HG03432 (cell line): ENCODE measurements around the gene LNX2.

Source experiments
- ATAC-seq: cut with Tn5 transposase; IDR thresholded peaks from one replicate; pipeline ENCODE4 v1.9.1; 2021; ENCODE audit warnings: mild to moderate bottlenecking, moderate library complexity; ENCODE audit not compliant: unreplicated experiment

Gene LNX2

DNA sequence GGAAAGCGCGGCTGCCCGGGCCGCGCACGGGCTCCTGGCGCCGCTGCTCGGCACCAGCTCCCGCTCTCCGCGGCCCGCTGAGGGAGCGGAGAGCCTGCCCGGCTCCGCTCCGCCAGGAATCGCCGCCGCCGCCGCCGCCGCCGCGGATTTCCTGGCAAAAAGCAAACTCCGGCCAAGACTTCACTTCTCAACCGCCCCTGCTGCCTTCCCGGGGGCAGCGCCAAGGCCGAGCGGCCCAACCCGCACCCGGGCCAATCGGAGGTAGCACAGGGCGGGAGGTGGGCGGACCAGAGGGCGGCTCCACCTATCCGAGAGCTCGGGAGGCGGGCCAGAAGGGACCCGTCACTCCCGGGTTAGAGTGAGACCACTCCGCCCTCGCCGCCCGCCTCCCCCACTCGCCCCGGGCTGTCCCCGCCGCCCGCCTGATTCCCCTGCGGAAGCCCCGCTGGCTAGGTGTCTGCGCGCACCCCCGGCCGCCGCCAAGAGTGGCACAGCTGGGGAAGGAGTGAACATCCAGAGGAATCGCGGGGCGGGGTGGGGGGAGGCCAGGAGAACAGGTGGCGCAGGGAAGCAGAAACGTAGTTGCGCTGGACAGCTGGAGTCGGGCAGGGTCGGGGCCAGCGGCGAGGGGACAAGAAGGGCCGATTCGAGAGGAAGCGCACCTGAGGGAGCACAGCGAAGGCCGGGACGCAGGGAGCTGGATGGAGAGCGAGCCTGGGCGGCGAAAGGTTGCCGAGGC lies at the start of gene LNX2:
LNX2 (minus strand) TSS at position 153 of the 739 bp plus-strand sequence. CDS start 38,826 bp downstream, outside the sequence.
- peak; percentile 91 for ATAC-seq

DNA sequence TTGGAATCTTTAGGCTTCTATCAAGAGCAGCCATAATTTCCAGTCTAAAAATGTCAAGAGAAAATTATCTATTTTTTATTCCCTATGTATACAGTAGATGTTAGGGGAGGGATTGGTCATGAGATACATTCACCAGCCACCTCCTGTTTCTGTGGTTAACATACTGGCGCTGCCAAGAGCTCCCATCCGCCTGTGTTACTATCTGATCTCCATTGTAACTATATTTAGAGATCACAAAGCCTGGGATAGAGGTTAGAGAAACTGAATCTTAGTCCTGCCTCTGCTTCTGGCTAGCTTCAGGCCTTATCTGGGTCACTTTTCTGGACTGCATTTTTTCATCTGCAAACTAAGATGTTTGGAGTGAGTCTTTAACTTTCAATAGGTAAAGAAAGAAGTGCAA lies 47.6 kb upstream of the LNX2 start:
- ATAC-seq, result no peak

DNA sequence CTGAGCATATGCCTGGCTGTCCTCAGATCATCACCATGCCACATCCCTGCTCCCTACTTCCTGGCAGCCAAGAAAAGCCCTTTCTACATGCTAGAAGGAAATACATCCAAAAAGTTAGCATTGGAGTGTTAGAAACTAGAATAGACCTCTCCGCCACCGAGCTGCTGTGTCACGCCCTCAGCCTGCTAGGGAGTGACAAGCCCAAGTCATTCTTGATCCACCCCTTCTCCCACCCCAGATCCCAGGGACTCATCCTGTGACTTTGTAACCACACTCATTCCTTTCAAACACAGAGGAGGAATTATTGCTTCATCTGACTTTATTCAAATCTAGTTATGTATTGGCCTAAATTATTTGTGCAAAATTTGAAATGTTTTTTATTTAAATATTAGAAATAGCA lies 46.6 kb upstream of the LNX2 start:
- ATAC-seq, result no peak

DNA sequence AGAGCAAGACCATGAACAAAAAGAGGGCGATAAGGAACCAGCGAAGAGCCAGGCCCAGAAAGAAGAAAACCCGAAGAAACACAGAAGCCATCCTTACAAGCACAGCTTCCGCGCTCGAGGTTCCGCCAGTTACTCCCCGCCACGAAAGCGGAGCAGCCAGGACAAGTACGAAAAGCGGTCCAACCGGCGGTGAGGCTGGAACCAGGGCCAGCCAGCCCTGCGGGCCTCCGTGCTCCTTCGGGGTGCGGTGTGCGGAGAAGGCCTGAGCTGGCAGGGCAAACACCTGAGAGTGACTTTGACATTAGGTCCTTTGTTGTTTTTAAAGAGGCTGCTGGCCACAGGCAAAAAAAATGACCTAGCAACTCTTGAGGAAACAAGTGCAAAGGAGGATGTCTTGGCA lies 45.4 kb upstream of the LNX2 start:
- ATAC-seq, result no peak

DNA sequence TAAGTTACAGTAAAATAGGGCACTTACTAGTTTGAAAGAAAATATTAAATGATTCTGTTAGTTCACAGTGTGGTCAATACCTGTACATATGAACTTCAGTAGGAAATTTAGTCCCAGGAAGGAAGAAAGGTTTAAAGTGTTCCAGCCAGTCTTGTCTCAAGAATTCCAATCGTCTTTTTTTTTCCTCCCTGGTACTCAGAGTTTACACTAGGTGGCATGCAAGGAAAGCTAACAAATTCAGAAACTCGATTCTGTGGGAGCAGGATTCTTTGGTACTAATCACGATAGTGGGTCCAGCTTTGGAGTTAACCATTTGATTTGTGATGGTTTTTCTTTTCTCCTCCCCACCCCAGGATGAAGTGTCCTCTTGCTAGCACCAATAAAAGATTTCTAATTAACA lies 45.0 kb upstream of the LNX2 start:
- no peak for ATAC-seq

DNA sequence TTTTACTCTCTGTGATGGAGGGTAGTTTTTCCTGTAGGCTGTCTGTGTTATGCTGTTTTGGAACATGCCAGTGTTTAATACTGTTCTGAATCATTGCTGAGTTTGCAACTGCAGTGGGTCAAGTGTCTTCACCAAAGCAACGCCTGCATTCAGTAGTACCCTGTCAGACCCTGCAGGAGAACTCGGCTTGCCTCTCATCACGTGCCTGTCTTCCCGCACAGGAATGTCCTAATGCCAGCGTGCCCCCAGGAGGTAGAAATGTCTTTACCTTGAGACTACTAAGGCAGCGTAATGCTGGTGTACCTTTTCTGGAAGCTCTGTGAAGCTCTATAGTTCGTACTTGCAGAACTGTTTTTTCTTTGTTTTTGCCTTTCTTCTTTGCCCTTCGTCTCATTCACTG lies 43.6 kb upstream of the LNX2 start:
- no peak for ATAC-seq

DNA sequence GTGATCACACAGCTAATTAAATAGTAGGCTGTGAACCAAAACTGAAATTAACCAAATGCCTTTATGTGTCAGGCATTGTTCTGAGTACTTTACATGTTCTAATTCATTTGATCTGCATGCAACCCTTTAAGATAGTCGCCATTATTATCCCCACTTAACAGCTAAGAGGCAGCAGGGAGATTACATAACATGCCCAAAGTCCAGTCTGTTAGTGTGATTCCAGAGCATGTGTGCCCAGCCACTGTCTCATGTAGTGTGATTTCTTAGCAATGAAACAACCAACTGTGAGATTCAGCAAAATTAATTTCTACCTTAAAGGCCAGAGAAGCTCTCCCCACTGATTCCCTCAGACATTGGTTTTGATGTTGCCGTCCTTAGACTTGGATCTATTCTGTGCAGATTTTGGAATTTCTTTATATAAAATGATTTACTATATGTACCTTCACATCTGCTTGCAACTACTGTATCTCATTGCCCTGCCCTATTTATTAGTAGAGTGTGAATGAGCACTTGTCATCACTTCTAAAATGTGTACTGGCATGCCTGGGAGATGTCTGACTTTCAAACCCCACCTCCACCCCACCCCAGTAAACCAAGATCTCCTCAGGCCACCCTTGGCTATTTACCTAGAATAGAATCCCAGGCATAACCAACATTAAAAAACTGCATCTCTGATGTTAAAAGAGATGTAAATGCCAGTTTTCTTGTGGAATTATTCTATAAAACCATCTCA lies 42.6 kb upstream of the LNX2 start:
- ATAC-seq, result no peak

DNA sequence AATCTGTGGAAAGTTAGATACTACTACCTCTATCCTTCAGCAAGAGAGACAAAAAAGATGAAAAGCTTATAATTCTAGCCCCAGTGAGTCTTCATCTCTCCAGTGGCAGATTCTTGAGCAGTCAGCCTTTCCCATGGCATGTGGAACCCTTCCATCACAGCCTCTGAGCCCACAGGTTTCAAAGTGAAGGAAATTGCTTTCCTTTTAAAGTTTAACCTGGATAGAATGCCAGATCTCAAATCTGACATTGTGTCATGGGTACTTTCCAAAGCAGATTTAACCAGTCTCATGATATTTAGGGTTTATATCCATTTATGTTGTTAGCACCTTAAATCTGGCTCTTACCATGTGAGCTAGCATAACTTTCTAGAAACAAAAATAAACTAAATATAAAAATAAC lies 40.7 kb upstream of the LNX2 start:
- ATAC-seq, result no peak

DNA sequence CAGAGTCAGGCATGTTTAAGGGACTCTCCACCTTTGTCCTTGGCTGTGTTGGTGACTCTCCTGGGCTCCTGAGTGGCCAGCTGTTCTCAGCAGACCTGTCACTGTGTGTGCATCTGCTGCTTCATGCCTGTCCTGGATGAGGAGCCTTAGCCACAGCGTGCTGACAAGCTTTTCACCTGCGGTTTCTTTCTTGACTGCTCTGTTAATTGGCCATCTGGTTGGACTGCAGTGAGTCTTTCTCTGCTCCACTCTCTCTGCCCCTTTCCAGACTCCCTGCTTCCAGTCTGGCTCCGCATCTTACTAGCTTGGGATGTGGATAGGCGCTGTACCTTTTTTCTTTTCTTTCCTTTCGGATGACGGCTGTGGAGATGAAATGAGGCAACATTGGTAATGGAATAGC lies 40.2 kb upstream of the LNX2 start:
- no peak for ATAC-seq

DNA sequence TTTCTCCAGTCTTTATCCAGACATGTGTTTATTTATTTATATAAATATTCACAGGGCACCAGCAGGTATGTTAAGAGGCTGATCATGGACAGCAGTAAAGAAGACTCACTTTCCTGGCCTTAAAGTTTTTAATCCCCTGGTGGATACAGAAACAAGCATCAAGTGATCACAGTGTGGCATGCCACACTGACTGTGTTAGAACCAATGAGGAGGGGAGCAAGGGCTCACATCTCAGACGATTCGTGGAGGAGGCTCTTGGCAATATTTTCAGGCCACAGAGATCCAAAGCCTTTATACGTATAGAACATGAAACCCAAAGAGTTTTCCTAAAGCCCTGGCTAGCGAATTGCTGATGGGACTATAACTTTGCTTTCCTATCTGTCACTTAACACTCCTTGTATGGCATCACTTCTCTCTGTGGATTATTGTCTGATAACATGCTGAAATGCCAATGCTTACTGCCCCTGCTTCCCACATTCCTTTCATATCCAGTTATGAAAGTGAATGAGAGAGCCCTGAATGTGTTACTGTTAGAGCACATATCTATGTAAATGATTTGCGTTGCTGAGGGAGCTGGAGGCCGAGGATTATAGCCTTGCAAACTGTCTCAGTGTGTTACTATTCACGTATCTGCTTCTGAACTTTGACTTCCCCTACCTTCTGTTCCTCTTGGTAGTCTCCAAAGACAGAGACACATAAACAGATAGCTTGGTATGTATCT lies 39.0 kb upstream of the LNX2 start:
- no peak for ATAC-seq

DNA sequence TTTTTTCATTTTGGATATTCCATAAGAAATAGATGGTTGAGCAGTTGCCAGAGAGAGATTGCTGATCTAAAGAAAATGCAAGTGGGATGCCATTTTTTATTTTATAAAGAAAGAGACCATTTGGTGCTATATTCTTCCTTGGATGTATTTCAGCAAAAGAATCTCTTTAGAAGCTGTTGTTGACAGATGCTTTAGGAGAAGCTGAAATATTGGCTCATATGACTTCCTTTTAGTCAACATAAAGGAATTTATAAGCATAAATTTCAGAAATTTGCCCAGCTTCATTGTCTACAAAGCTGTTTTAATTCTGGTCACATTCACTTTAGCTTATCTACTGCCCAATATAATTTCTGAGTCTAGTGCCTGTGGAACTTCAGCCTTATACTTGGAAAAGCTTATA lies 38.2 kb upstream of the LNX2 start:
- ATAC-seq, result no peak

DNA sequence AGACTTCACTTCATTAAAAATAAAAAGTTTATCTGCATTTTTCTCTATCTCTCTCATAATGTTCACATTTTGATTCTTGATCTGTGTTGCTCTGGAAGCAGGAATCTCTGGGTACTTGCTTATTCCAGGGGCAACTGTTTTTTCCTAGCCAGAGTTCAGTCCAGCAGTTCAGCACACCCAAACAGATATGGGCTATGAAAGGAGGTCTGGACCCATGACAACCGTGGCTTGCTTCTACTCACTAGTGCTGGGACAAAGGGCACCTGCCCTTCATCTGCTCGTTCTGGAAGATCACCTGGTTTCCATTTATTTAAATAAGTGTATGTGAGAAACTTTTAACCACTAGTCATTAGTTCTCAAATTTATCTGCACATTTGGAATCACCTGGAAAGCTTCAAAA lies 37.4 kb upstream of the LNX2 start:
- ATAC-seq, result no peak

DNA sequence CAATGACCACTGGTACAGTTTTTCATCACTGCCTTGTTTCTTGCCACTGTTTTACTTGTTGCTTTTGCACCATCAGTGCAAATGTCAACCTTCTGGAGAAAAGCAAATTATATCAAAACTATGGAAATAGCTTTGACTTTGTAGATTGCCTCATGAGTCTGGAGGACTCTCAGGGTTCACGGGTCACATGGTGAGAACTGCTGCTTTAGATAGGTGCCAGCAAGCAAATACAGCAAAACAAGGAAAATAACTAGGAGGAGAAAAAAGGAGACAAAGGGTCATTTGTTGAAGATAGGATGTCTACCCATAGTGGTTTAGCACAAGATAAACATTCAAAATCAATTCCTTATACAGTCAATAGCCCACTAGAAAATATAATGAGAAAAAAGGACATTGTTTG lies 34.5 kb upstream of the LNX2 start:
- no peak for ATAC-seq

DNA sequence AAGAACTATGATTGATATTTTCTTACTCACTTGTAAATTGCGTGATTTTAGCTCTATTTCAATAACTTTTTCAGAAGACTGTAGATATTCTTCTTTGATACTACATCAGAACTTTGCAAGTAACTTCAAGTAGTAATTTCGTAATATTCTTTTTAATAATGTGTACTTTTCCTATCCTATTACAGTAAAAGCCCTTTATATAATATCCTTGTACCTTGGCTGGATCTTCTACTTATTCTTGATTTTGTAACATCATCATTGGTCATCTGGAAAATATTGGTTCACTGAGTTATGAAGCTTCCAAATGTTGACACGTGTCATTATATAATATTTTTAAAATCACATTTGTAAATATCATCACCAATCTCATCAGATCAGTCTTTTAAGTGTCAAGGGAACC lies 33.7 kb upstream of the LNX2 start:
- no peak for ATAC-seq

DNA sequence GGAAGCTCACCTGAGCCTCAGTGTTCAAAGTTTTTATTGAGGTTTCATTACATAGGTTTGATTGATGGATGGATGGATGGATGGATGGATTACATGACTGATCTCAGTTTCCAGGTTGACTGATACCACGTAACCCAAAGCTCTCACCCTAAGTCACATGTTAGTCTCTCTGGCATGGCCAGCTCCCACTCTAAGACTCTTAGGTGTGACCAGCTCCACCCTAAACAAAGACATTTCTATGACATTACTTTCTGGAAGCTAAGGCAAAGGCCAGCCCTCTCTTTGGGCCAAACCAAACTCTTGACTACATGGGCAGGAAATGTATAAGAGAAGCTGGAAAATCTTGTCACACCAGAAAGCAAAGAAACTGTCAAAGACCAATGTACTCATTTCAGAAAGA lies 30.0 kb upstream of the LNX2 start:
- ATAC-seq, result no peak

DNA sequence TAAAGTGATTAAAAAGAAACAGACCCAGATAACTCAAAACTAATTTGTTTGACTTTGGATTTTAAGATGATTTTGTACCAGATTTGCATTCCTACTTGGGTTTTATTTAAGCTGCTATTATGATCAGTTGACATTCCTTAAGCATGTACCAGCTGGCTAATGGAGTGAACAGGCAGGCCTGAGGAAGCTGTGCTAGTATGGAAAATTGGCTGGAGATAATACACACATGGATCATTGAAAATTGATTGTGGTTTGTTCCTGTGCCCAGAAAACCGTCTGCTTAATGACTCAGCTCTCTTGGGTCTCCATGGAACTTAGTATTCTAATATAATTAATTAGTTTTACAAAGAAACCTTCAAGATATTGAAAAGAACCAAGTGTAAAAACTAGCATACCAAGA lies 24.0 kb upstream of the LNX2 start:
- ATAC-seq, result no peak

DNA sequence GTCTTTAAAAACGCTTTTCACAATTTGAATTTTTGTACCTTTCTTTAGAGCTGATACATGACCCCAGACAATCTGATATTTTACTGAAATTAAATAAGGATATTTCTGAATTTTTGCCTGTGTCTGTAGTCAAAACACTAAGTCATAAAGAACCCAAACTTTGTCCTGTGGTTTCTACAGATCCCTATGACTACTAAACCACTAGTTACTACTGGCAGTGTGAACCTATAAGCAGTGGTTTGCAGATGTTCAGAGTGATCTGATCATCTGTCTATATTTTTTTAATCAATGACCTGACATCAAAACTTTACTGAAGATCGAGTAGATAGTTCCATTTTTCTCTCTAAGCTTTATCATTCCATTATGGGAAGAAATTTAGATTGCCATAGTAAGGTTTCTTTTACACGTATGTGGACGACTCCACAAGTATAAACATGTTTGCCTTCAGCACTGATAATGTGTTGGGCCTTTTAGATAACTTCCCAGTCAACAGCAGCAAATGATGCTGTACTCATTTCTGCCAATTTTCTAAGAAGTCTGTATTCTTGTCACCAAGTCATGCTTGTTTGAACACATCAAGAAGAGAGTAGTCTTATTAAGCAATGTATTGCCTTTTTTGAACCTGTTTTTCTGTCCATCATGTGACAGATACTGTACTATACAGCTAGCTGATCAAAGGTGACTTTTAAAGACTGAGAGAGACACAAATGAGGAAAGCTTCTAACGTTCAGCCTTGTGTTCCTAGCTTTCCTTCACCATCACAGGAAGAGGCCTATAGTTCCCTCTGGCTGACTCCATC lies 23.2 kb upstream of the LNX2 start:
- no peak for ATAC-seq

DNA sequence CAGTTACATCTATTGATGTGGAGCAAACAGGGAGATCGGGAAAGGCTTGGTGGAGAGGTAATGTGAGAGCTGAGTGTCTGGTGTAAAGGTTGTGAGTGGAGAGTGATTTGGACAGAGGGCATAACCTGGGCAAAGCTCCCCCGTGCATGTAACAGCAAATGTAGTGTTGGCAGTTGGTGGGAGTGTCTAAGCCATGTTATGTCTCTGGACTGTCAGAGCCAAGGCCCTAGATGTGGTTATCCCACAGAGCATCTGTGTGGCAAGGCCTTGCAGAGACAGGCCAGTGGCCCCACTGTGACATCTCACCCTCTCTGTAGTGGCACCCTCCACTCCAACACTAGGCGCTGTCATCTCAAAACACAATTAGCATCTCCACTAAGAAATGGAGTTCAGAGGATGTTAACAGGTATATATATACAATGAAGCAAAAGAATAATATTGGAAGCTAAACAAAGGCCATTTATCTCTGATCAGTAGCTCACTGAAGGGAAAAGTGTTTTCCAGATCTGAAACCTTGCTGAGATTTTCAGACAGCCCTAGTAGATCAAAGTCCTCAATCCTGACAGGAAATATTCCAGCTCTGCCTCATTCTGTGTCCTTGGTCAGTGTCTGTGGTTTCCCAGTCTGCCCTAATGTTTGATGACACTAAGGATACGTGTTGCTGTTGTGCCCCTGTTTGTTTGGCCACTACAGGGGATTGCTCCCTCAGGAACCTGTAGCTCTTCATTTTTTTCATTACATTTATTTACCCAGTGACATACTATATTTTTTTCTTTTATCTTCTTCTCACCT lies 21.6 kb upstream of the LNX2 start:
- no peak for ATAC-seq

DNA sequence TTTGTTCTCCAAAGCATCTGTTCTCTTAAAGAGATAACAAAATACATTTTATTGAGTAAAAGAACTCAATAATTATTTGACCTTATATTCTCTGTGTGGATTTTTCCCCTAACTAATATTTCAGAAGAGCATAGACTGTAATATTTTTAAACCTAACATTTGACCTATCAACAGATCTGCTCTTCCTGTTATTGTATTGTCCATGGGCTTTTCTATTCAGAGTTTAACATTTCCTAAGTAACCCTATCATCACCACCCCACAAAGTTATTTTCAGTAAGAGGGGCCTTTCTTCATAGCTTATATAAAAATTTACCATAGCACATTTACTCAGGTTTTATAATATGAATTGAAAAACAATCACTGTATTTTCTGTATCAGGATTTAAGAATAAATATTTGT lies 18.9 kb upstream of the LNX2 start:
- ATAC-seq, result no peak

DNA sequence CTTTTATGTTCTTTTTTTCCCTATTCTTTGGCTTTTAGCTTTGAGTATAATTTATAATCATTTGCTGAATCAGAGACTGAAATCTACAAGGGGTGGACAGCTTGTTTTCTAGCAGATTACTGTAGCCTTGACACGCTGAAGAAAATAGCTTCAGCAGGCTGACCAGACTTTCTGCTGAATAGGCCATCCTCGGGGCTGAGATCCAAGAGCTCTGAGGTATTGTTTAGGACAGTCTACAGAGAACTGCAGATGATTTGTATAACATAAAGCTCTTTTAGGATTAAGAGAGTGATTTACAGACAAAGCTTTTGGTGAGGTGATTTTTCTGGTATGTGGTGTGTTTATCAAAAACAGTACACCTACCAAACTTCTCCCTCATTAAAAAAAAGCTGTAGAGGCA lies 18.2 kb upstream of the LNX2 start:
- no peak for ATAC-seq
